Motor neuron (in vitro differentiated cells): ENCODE measurements around the gene OR13J1. TPM values are rescaled to one million over a fixed set of nuclear protein-coding genes. Genes with fewer than 3 reads are reported as not detected.
"Not testable (repeated sequence)": the region's sequence is repeated elsewhere in the genome, so short reads cannot be mapped to it uniquely, and the experiment has no call there.

Experiments
- ATAC-seq, 8 experiments: fragments of 200-7000 bp; cut with Tn5 transposase; replicated peaks in 6 of 8; 2 replicates each; pipeline ENCODE4 v1.8.0; 2021; ENCODE audit warnings: mild to moderate bottlenecking in 8 of 8, moderate library complexity in 8 of 8
- H3K27ac ChIP-seq, 2 donors: fragments of 250-450 bp; sonication (Bioruptor Pico); 2 replicates each; pipeline ENCODE4 v1.9.0; 2021; ENCODE audit warnings: antibody characterized with exemption in 2 of 2, mild to moderate bottlenecking in 2 of 2, moderate library complexity in 1 of 2
- H3K4me1 ChIP-seq, 2 donors: fragments of 250-450 bp; sonication (Bioruptor Pico); replicated peaks in 1 of 2; 2 replicates each; pipeline ENCODE4 v1.6.1; 2021; ENCODE audit warnings: antibody characterized with exemption in 2 of 2, mild to moderate bottlenecking in 2 of 2, moderate library complexity in 1 of 2
- H3K4me3 ChIP-seq, 5 donors: fragments of 250-450 bp; sonication (Bioruptor Pico); 2 replicates each; pipeline ENCODE4 v1.9.0; 2021; ENCODE audit warnings: antibody characterized with exemption in 5 of 5, mild to moderate bottlenecking in 5 of 5, moderate library complexity in 4 of 5
- WGBS, 10 experiments: fragments of 450-650 bp; shearing (Covaris generic); methylation state at CpG; one replicate each; pipeline ENCODE4 v1.0.0; 2022; 5-methylcytosine and 5-hydroxymethylcytosine counted together
- in situ Hi-C, 9 experiments: fragments of 400-800 bp; cut with MboI; loops; one replicate each; pipeline ENCODE4 v1.15.0; 2021; ENCODE audit warnings: low sequenced_read_pairs in 9 of 9, low pct_unique_long_range_greater_than_20kb in 2 of 9; ENCODE audit not compliant: unreplicated experiment in 9 of 9
- total RNA-seq, 8 experiments: library from RNA; unstranded; fragments of 300-600 nt; gene quantifications; 2 replicates each; pipeline versions ENCODE4 v1.2.3 to v1.2.4, GENCODE V29; 2022

The OR13J1 gene
- total RNA-seq, 8 experiments from 2014 or later = 0.27 to 0.97 (median 0.40) TPM; not detected in 4

- WGBS, 10 experiments = 73 to 100% (median 83%) methylated on average over 1 to 6 of the region's 7 CpGs; no CpG with 5 or more reads in 1 of the 10 experiments
- H3K27ac ChIP-seq, H3K4me1 ChIP-seq, ATAC-seq, H3K4me3 ChIP-seq: not testable (repeated sequence)
- in situ Hi-C loops = loop anchor here in 4 of 9 experiments (25.0 kb wide), 1 partner anchor 110 kb away; the partner anchor contains the start of gene NPR2 (in 4 of the 4)
Observed at GRCh38 chr9:35897376-35898099, 27.3 kb upstream of the OR13J1 start.

- Histone ChIP-seq H3K27ac (no peak overlapping the region), H3K4me1 (no peaks in the 10 kb centered on the region), H3K4me3 (no peak overlapping the region)
- 17 to 100% (median 63%) methylated on average over 1 to 2 of the region's 2 CpGs; no CpG with 5 or more reads in 1 of the 10 experiments for WGBS, 10 experiments
- in situ Hi-C loops = loop anchor here in 4 of 9 experiments (25.0 kb wide), 1 partner anchor 109 kb away; the partner anchor contains the start of gene NPR2 (in 4 of the 4)
- ATAC-seq = peak in 2 of 8 experiments; percentile 52 to 79
Observed at GRCh38 chr9:35896570-35896969, 26.4 kb upstream of the OR13J1 start.

- 75 to 100% (median 83%) methylated on average over 1 of the region's 1 CpG; no CpG with 5 or more reads in 5 of the 10 experiments for WGBS, 10 experiments
- no peak overlapping the region for H3K27ac ChIP-seq
- in situ Hi-C loops = loop anchor here in 4 of 9 experiments (25.0 kb wide), 1 partner anchor 105 kb away; the partner anchor contains the start of gene NPR2 (in 4 of the 4)
- H3K4me3 ChIP-seq = no peak overlapping the region
- no peaks in the 10 kb centered on the region for H3K4me1 ChIP-seq
- no peak for ATAC-seq
Observed at GRCh38 chr9:35892051-35892450, 21.9 kb upstream of the OR13J1 start.

GRCh38 chr9:35891646-35892045 is 21.4 kb upstream of the OR13J1 start:
- WGBS, 10 experiments = 57 to 96% (median 81%) methylated on average over 2 to 3 of the region's 3 CpGs; no CpG with 5 or more reads in 4 of the 10 experiments
- H3K4me3 ChIP-seq = no peak overlapping the region
- in situ Hi-C loops = loop anchor here in 4 of 9 experiments (25.0 kb wide), 1 partner anchor 104 kb away; the partner anchor contains the start of gene NPR2 (in 4 of the 4)
- no peak overlapping the region for H3K27ac ChIP-seq
- no peaks in the 10 kb centered on the region for H3K4me1 ChIP-seq
- ATAC-seq = no peak

- ATAC-seq, H3K4me3 ChIP-seq, H3K4me1 ChIP-seq, H3K27ac ChIP-seq: not testable (repeated sequence)
- WGBS, 10 experiments = 67 to 100% (median 99%) methylated on average over 1 to 3 of the region's 3 CpGs; no CpG with 5 or more reads in 2 of the 10 experiments
- in situ Hi-C loops = loop anchor here in 5 of 9 experiments (10.0 to 25.0 kb wide), 2 partner anchors 98 to 100 kb away; partner anchors contain the start of gene NPR2 (in 4 of the 5)
Observed at GRCh38 chr9:35884908-35885307, 14.7 kb upstream of the OR13J1 start.

- WGBS, 10 experiments = 0 to 80% (median 55%) methylated on average over 1 to 3 of the region's 3 CpGs
- peak in 1 of 8 experiments; percentile 34 for ATAC-seq
- Histone ChIP-seq H3K4me1 (peaks cover 2% of the 10 kb centered on the region in 2 donors), H3K27ac (no peak overlapping the region), H3K4me3 (no peak overlapping the region)
- in situ Hi-C loops = loop anchor here in 5 of 9 experiments (10.0 to 25.0 kb wide), 2 partner anchors 96 to 98 kb away; partner anchors contain the start of gene NPR2 (in 4 of the 5)
Observed at GRCh38 chr9:35882996-35883395, 12.8 kb upstream of the OR13J1 start.

GRCh38 chr9:35882263-35882848 is 12.2 kb upstream of the OR13J1 start:
- WGBS, 10 experiments = 0 to 10% (median 2%) methylated on average over 1 to 4 of the region's 4 CpGs
- Histone ChIP-seq H3K4me1 (peaks cover 2% of the 10 kb centered on the region in 2 donors), H3K27ac (no peak overlapping the region), H3K4me3 (no peak overlapping the region)
- in situ Hi-C loops = loop anchor here in 5 of 9 experiments (10.0 to 25.0 kb wide), 2 partner anchors 95 to 98 kb away; partner anchors contain the start of gene NPR2 (in 4 of the 5)
- ATAC-seq = peak; percentile 77 to 91 (median 86)

GRCh38 chr9:35872505-35872904 is 2.3 kb upstream of the OR13J1 start:
- WGBS, 10 experiments = 0 to 91% (median 68%) methylated on average over 2 to 3 of the region's 3 CpGs; no CpG with 5 or more reads in 1 of the 10 experiments
- Histone ChIP-seq H3K4me1 (no peaks in the 10 kb centered on the region), H3K4me3 (no peak overlapping the region), H3K27ac (no peak overlapping the region)
- ATAC-seq = peak in 4 of 8 experiments; percentile 14 to 78 (median 72)
- in situ Hi-C loops = no loop called here

- no peaks in the 10 kb centered on the region for H3K4me1 ChIP-seq
- ATAC-seq = peak in 3 of 8 experiments; percentile 58 to 76 (median 73)
- no peak overlapping the region for H3K4me3 ChIP-seq
- in situ Hi-C loops = no loop called here
- whole genome bisulfite sequencing, 10 experiments = 52% methylated on average over 2 of the region's 3 CpGs; no CpG with 5 or more reads in 9 of the 10 experiments
- no peak overlapping the region for H3K27ac ChIP-seq
Observed at GRCh38 chr9:35871545-35871944, 1.3 kb upstream of the OR13J1 start.

GRCh38 chr9:35869621-35870216 is 482 bp downstream of the OR13J1 start:
- 50 to 100% (median 87%) methylated on average over 1 to 16 of the region's 19 CpGs; no CpG with 5 or more reads in 5 of the 10 experiments for WGBS, 10 experiments
- Histone ChIP-seq H3K4me3 (no peak overlapping the region), H3K27ac (no peak overlapping the region), H3K4me1 (no peaks in the 10 kb centered on the region)
- in situ Hi-C loops = no loop called here
- no peak for ATAC-seq

- ATAC-seq = no peak
- WGBS, 10 experiments = no CpG with 5 or more reads among the region's 2 CpGs
- in situ Hi-C loops = no loop called here
- H3K27ac ChIP-seq = no peak overlapping the region
- H3K4me1 ChIP-seq = no peaks in the 10 kb centered on the region
- no peak overlapping the region for H3K4me3 ChIP-seq
Observed at GRCh38 chr9:35868933-35869332, 1.3 kb downstream of the OR13J1 start.

GRCh38 chr9:35867538-35867937 is 2.7 kb downstream of the OR13J1 start:
- in situ Hi-C loops = no loop called here
- no peaks in the 10 kb centered on the region for H3K4me1 ChIP-seq
- 0 to 100% (median 82%) methylated on average over 1 to 3 of the region's 4 CpGs; no CpG with 5 or more reads in 4 of the 10 experiments for WGBS, 10 experiments
- H3K4me3 ChIP-seq = no peak overlapping the region
- no peak overlapping the region for H3K27ac ChIP-seq
- no peak for ATAC-seq
